GM19468 (cell line): ENCODE measurements around the gene PARK7.

Experiments used
- ATAC-seq: cut with Tn5 transposase; IDR thresholded peaks from one replicate; pipeline ENCODE4 v1.9.1; 2021; ENCODE audit warnings: mild to moderate bottlenecking, moderate library complexity, moderate number of reproducible peaks; ENCODE audit not compliant: unreplicated experiment; ENCODE audit errors: extremely low read depth

The PARK7 gene

DNA sequence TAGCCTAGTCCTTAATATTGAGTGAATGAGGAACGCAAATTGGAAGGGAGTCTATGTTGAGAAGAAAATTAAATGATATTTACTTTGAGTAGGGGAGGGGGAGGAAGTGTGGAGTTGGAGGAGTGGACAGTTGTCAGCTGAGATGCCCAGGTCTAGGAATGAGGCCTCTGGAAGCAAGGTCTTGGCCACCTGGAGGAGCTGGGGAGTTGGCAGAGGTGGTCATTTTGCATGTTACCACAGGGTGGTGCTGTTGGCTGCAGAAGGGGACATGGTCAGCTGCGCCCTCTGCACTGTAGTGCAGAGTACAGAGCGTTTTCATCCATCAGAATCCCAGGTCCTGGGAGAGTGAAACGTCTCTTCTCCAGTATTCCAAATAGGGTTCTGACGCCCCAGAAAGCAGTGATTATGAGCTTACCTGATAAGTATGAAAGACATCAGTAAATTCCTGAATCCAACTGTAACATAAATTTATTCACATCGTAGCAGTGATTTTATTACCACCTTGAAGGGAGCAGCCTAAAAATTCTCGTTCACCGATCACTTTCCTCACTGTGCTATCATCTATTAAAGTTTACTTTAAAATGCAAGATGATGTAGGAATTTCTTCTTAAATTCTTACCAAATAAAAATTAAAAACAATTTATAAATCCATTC lies 13.8 kb downstream of the PARK7 start:
- ATAC-seq: no peak

DNA sequence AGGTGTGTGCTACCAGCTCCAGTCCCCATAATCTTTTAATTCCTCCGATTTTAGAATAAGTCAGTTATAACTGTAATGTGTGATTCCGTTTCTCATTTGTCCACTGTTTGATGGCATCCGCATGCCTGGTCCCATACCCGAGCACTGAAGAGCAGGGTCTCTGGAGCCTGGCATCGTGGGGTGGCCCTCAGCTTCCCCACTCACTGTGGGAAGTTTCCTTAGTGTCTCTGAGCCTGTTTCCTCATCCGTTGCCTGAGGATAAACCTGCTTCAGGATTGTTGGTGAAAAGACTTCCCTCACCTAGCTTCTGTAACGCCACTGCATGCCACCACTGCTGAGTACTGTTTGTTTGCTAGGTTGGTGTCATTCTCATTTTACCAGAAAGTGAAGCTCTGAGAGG lies 19.5 kb downstream of the PARK7 start:
- no peak for ATAC-seq

DNA sequence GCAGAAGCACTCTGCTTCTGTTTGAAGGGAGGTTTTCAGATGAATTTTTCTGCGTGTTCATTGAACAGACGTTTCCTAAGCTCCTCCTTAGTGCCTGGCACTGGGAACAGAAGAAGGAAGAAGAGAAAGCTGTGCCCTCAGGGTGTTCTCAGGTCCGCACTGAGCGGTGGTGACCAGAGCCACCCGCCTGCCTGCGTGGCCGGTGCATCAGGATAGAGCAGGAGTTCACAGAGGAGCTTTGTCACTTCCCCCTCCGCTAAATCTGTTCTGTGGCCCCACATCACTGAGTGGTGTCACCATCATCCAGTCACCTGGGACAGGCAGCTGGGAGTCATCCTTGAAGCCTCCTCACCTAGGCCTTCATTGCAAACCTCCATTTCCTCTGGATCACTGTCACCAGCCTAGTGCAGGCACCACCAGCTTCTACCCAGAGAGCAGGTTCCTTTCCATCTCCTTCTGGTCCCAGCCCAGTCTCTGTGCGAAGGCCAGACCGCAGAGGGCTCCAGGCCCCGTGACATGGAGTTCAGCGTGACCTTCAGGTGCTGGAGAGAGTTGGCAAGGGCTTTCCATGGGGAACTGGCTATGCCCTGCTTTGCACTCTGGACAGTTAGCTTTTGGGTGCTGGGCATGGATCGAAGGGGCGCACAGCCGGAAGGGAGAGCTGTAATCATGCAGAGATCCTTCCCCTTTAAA lies 21.7 kb downstream of the PARK7 start:
- ATAC-seq: no peak

DNA sequence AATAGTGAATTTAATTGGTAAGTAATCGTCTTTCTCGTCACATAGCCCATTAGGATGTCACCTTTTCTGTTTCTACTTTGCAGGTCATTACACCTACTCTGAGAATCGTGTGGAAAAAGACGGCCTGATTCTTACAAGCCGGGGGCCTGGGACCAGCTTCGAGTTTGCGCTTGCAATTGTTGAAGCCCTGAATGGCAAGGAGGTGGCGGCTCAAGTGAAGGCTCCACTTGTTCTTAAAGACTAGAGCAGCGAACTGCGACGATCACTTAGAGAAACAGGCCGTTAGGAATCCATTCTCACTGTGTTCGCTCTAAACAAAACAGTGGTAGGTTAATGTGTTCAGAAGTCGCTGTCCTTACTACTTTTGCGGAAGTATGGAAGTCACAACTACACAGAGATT lies 23.3 kb downstream of the PARK7 start:
- no peak for ATAC-seq

DNA sequence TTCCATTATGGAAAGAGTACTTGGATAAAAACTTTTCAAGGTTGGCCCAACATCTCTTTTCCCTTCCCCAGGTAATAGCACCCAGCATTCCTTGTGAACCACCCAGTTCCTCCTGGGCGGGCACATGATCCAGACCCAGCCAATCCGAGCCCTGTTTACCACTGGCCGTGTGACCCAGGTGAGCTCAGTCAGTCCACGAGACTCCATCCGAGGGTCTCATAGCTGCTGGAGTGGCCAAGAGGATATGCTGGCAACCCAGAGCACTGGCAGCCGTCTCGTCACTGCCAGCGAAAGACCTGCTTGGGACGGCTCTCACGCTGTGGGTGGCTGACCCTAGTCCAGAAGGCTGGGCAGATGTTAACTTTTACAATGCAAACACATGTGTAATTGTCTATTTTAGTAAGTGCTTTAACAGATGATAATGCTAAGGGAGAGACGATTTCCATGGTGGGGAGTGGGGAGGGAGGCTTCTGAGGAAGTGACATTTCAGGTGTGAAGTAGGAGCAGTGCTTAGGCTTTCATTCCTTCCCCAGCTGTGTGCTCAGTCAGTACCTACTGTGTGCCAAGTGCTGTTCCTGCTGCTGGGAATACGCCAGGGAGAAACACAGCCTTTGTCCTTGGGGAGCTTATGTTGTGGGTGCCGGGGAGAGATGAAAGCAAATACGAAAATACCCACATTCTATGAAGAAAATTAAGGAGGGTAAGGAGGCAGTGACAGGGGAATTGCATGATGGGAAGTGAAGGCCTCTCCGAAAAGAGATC lies 24.5 kb downstream of the PARK7 start:
- ATAC-seq: no peak

DNA sequence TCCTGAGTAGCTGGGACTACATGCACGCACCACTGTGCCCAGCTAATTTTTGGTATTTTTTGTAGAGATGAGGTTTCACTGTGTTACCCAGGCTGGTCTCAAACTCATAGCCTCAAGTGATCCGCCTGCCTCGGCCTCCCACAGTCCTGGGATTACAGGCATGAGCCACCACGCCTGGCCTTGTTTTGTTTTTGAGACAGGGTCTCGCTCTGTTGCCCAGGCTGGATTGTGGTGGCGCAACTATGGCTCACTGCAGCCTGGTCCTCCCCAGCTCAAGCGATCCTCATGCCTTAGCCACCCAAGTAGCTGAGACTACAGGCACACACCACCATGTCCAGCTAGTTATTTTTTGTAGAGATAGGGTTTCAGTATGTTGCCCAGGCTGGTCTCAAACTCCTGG lies 26.0 kb downstream of the PARK7 start:
- ATAC-seq: no peak

DNA sequence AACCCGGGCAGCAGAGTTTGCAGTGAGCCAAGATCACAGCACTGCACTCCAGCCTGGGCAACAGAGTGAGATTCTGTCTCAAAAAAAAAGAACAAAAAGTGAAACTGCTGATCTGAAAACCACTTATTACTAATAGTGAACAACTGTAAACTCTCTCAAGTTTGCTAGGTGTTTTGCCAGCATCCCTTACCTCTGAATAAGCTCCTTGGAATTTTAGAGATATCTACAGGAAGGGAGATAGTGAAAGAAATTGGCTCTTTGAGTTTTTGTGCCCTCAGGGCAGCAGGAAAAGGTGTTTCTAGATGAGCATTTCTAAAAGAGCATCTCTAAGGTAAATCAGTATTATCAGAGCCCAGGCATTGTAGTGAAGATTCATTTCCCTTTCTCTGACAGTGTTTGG lies 27.1 kb downstream of the PARK7 start:
- ATAC-seq: no peak

DNA sequence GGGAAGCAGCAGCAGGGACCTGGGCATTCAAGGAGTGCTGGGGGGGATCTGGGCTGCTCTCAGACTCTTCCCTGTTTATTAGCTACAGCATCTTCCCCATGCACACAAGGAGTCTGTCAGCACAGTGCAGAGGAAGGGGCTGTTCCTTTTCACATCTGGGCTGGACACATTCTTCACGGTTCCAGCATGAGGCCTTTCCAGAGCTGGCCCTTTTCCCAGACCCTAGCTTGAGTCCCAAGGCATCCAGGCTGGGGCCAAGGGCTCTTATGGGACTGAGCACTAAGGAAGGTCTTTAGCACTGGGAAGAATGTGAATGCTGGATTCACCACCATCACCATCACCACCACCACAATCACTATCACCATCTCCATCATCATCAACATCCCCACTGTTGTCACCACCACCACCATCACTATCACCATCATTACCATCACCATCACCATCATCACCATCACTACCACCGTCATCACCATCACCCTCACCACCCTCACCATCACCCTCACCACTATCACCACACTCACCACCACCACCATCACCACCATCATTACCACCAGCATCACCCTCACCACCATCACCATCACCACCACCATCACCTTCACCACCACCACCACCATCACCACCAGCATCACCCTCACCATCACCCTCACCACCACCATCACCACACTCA lies 28.4 kb downstream of the PARK7 start:
- no peak for ATAC-seq

DNA sequence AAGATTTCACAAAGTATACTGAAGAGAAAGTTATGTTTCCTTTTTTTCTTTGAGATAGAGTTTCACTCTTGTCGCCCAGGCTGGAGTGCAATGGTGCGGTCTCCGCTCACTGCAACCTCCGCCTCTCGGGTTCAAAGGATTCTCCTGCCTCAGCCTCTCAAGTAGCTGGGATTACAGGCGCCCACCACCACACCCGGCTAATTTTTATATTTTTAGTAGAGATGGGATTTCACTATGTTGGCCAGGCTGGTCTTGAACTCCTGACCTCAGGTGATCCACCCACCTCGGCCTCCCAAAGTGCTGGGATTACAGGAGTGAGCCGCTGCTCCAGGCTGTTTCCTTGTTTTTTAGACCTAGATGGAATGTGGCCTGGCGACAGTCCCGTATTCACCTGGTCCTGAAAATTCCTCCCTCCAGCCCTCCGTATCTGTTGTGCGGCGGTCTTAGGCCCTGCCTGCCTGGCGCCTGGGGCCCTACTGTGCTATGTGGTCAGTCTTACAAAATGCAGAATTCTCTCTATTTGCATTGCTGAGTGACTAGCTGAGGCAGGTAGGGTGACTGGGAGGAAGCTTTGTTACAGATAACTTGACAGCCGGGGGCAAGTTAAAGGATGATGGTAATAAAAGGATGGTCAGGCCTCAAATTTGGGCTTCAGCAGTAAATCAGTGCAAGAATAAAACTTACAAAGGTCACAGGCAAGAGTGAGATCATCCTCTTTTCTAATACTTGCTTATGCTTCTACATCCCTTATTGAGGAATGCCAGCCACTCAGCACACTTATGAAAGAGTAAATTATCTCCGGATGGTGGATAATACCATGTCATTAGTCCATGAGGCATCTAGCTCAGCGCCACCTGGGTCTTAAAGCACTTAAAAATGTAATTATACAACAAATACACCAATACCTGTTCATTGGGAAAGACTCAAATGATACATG lies 30.3 kb downstream of the PARK7 start:
- ATAC-seq: no peak

DNA sequence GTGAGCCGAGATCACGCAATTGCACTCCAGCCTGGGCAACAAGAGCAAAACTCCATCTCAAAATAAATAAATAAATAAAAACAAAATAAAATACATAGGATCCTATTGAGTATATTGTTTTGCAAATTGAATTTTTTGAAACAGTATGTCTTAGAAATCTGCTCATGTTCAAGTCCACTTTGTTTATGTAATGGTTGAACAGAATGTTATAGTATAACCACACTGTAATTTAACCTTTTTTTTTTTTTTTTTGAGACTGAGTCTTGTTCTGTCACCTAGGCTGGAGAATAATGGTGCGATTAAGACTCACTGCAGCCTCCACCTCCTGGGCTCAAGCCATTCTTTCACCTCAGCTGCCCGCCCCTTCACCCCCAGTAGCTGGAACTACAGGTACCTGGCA lies 31.4 kb downstream of the PARK7 start:
- ATAC-seq: no peak

DNA sequence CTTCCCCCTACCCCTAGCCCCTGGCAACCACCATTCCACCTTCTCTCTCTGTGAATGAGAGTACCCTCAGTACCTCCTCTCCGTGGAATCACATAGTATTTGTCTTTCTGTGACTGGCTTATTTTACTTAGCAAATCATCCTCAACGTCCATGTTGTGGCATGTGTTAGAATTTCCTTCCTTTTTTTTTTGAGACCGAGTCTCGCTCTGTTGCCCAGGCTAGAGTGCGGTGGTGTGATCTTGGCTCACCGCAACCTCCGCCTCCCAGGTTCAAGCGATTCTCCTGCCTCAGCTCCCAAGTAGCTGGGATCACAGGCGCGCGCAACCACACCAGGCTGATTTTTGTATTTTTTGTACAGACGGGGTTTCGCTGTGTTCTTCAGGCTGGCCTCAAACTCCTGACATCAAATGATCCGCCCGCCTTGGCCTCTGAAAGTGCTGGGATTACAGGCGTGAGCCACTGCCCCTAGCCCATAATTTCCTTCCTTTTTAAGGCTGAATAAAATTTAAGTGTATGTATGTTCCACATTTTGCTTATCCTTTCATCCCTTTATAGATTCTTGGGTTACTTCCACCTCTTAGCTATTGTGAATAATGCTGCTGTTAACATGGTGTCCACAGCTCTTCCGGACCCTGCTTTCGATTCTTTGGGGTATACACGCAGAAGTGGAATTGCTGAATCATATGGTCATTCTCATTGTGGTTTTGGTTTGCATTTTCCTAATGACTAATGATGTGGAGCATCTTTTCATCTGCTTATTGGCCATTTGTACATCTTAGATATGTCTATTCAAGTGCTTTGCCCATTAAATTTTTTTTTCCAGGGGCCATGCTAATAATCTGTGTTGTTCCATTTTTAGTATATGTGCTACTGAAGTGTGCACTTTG lies 32.3 kb downstream of the PARK7 start:
- ATAC-seq: no peak

DNA sequence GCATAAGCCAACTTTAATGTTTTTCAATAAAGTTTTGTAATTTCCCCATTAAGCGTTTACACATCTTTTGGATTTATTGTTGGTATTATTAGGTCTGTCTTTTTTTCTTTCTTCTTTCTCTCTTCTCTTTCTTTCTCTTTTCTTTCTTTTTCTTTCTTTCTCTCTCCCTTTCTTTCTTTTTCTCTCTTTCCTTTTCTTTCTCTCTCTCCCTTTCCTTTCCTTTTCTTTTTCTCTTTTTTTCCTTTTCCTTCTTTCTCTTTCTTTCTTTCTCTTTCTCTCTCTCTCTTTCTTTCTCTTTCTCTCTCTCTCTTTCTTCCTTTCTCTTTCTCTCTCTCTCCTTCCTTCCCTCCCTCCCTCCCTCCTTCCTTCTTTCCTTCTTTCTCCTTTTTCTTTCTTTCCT lies 33.3 kb downstream of the PARK7 start:
- ATAC-seq: no peak

DNA sequence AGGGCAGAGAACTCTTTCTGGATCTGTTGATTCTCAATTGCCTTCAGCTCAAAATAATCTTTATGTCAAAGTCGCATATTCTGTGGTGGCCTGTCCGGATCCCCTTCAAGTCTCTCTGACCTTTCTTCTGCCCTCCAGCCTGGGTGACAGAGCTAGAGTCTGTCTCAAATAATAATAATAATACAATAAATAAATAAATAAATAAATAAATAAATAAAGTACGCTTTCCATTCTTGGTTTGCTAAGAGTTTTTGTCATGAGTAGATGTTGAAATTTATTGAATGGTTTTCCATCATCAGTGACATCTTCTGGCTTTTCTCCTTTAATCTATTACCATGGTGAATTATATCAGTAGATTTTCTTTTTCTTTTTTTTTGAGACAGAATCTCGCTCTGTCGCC lies 33.9 kb downstream of the PARK7 start:
- ATAC-seq: no peak

DNA sequence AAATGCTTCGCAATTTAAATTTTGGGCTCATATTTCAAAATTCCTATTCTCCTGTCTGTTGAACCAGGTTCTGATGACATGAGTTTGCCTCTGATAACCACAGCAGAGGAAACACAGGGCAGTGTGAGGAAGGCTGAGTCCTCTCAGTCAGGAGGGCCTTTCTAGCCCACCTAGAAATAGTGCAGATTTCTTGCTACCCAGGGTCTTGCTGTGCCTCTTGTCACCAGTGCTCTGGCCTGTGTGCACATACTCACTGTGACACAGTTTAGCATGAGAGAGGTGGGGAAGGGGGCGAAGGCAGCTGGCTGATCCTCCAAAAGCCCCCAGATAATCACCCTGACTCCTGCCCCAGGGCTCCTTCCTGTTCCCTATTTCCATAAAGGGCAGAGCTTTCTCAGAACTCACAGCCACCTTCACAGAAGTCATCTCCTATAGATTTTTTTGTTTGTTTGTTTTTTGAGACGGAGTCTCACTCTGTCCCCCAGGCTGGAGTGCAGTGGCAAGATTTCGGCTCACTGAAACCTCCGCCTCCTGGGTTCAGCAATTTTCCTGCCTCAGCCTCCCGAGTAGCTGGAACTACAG lies 40.9 kb downstream of the PARK7 start:
- no peak for ATAC-seq

DNA sequence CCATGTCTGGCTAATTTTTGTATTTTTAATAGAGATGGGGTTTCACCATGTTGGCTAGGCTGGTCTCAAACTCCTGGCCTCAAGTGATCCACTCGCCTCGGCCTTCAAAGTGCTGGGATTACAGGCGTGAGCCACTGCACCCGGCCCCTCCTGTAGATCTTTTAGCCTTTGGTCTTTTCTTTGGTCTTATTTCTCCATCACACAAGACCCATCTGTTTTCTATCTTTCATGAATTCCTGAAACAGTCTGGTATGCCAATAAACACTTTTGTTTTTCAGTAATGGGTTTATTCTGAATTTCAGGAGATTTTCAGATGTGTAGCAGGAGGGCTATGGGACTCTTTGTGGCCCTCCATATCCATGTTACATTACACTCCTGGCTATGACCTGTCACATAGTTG lies 41.4 kb downstream of the PARK7 start:
- ATAC-seq: no peak

DNA sequence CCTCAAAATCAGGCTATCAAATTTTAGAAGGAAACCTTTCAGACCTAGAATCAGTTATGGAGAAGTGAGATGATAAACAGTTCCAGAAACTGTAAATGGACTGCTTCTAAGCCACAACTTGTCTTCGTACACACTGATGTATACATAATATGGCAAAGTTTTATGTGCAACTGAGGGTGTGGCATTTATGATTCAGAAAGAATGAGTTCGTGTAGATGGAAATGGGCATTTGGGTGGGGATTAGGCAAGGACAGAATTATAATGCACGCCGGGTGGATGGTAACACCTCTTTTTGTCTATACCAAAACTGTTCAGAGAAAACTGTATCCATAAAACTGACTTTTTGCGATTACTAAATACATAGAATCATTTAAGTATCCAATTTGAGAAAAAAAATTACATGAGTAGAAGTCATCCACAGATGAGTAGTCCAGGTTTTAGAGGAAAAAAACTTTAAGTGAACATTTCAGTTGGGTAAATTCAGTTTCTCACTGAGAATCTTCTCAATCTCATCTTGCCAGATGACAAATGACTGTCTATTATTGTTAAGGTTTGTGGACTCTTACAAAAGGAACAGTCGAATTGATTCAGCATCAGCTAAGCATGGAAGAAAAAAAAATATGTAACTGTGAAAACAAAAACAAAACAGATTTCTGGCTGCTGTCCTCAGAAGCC lies 42.1 kb downstream of the PARK7 start:
- ATAC-seq: no peak

DNA sequence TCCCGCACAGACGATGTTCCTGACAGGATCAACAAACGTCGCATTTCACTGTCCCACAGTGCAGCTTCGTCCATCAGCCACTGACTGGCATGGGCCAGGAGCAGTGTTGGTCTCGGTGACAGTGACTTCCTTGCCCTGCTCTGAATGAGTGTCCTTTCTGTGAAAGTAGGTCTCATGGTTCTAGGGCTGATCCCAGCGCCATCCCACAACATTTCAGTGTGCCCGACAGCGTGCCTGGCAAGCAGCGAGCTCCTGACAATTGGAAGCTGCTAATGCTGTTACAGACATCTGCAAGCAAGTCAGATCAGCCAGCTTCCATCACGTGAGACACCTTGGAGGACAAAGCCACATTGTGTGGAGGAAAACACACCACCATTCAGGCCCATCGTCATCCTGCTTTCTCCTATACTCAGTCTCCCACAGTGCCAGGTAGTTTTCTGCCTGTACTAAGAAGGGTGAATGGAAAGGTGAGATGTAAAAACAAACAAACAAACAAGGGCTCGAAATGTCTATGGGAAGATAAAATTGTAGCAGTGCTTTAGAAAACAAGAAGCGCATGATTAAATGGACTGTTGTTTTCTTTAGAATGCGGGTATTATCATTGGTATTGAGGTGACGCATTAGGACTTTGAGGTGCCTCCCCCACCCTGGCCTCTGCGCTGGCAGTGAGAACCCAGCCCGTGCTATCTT lies 42.7 kb downstream of the PARK7 start:
- no peak for ATAC-seq
